Thyroid gland (tissue), 4 donors: ENCODE data around the gene MPG.

Experiments used
- POLR2A ChIP-seq, 2 donors: fragments of 450-650 bp; IDR thresholded peaks; one replicate each; pipeline ENCODE4 v1.6.1; 2017; ENCODE audit warnings: antibody characterized with exemption in 2 of 2, mild to moderate bottlenecking in 2 of 2, moderate library complexity in 1 of 2
- TF ChIP-seq, protein P1 (sequence below), 6 experiments: fragments of 200-600 bp in 3 of 6; fragments of 450-650 bp in 3 of 6; sonication (generic) in 3 of 6; IDR thresholded peaks; one replicate each; pipeline ENCODE4 v1.5.1; 2016 to 2019; ENCODE audit warnings: antibody characterized with exemption in 6 of 6, mild to moderate bottlenecking in 2 of 6, inconsistent platforms in 1 of 6, moderate library complexity in 1 of 6

DNA sequence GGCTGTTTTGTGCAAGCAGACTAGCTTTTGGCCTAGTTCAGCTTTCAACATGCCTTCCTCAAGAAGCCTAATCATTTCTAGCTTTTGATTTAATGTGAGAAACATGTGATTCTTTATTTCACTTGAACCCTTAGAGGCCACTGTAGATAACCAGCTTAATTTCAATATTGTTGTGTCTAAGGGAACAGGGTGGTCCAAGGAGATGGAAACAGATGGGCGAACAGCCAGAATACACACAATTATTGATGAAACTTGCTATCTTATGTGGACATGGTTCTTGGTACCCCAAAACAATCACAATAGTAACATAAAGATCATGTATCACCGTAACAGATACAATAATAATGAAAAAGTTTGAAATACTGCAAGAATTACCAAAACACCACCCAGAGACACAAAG is 55.7 kb downstream of the MPG start:
- TF ChIP-seq POLR2A (IDR thresholded peaks at IDR 0.05): no peak
- TF ChIP-seq, protein P1, sequence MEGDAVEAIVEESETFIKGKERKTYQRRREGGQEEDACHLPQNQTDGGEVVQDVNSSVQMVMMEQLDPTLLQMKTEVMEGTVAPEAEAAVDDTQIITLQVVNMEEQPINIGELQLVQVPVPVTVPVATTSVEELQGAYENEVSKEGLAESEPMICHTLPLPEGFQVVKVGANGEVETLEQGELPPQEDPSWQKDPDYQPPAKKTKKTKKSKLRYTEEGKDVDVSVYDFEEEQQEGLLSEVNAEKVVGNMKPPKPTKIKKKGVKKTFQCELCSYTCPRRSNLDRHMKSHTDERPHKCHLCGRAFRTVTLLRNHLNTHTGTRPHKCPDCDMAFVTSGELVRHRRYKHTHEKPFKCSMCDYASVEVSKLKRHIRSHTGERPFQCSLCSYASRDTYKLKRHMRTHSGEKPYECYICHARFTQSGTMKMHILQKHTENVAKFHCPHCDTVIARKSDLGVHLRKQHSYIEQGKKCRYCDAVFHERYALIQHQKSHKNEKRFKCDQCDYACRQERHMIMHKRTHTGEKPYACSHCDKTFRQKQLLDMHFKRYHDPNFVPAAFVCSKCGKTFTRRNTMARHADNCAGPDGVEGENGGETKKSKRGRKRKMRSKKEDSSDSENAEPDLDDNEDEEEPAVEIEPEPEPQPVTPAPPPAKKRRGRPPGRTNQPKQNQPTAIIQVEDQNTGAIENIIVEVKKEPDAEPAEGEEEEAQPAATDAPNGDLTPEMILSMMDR (IDR thresholded peaks at IDR 0.05): no peak
